ENCODE measurements around the gene SCGB3A1. TPM values are rescaled to one million over a fixed set of nuclear protein-coding genes. Genes with fewer than 3 reads are reported as not detected.

SCGB3A1 gene
- polyA plus RNA-seq, 1 donor (not counting 4 experiments of a cell fraction or from before 2014, with no cell fraction given), result not detected

GRCh38 chr5:180618487-180618828, 27.2 kb upstream of the SCGB3A1 start:
- peak overlapping the region in 1 of 3 experiments; percentile 46 for H3K4me3 ChIP-seq (ENCODE audit: control insufficient read depth in 2 of 3, extremely low read depth in 1 of 3, insufficient read depth in 2 of 3, low read depth in 1 of 3, low read length in 3 of 3)
- TF ChIP-seq, protein P1, sequence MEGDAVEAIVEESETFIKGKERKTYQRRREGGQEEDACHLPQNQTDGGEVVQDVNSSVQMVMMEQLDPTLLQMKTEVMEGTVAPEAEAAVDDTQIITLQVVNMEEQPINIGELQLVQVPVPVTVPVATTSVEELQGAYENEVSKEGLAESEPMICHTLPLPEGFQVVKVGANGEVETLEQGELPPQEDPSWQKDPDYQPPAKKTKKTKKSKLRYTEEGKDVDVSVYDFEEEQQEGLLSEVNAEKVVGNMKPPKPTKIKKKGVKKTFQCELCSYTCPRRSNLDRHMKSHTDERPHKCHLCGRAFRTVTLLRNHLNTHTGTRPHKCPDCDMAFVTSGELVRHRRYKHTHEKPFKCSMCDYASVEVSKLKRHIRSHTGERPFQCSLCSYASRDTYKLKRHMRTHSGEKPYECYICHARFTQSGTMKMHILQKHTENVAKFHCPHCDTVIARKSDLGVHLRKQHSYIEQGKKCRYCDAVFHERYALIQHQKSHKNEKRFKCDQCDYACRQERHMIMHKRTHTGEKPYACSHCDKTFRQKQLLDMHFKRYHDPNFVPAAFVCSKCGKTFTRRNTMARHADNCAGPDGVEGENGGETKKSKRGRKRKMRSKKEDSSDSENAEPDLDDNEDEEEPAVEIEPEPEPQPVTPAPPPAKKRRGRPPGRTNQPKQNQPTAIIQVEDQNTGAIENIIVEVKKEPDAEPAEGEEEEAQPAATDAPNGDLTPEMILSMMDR (optimal IDR thresholded peaks at IDR 0.05 in 1 of 3, IDR thresholded peaks at IDR 0.05 in 1 of 3, conservative IDR thresholded peaks at IDR 0.05 in 1 of 3; ENCODE audit: extremely low read depth in 1 of 3, insufficient read depth in 2 of 3, low read length in 3 of 3), result no peak
- no peak for TF ChIP-seq EZH2 (IDR thresholded peaks at IDR 0.05; ENCODE audit: low read length)

DNA sequence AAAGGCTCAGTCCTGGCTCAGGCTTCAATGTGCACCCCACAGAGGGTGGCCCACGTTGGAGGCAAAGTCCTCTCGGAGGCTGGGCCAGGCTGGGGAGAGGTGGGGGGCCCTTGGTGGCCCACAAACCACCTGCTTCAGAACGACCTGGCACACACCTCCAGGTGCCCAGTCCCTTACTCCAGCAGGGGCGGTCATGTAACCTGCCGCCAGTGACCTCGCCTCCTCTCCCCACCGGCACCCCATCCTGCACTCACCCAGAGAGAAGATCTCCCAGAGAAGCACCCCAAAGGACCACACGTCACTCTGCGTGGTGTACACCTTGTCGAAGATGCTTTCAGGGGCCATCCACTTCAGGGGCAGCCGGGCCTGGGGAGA, 22.5 kb upstream of the SCGB3A1 start:
- Histone ChIP-seq H4K20me1 (ENCODE audit: control insufficient read depth, extremely low read depth, insufficient read depth, low read length) (peaks cover 1% of the 10 kb centered on the region), H3K4me2 (ENCODE audit: control insufficient read depth, extremely low read depth, insufficient read depth, low read depth, low read length) (no peak overlapping the region), H3K9me1 (ENCODE audit: control insufficient read depth, extremely low read depth, insufficient read depth, low read length) (no peaks in the 10 kb centered on the region), H3K9me3 (ENCODE audit: control insufficient read depth, low read depth, low read length) (no peaks in the 10 kb centered on the region), H3K9ac (ENCODE audit: control insufficient read depth, extremely low read depth, insufficient read depth, low read length) (no peak overlapping the region), H3K79me2 (ENCODE audit: control insufficient read depth, insufficient read depth, low read length) (no peaks in the 10 kb centered on the region), H2AFZ (ENCODE audit: control insufficient read depth, low read length) (no peak overlapping the region), H3K4me3 (ENCODE audit: control insufficient read depth in 2 of 3, extremely low read depth in 1 of 3, insufficient read depth in 2 of 3, low read depth in 1 of 3, low read length in 3 of 3) (no peak overlapping the region), H3K4me1 (ENCODE audit: control insufficient read depth, extremely low read depth, insufficient read depth, low read length) (no peaks in the 10 kb centered on the region), H3K27ac (ENCODE audit: control insufficient read depth, insufficient read depth, low read length) (no peak overlapping the region), H3K27me3 (ENCODE audit: control insufficient read depth, extremely low read depth, insufficient read depth, low read length) (peaks cover 10% of the 10 kb centered on the region), H3K36me3 (ENCODE audit: control insufficient read depth in 2 of 2, extremely low read depth in 1 of 2, insufficient read depth in 2 of 2, low read length in 2 of 2) (no peaks in the 10 kb centered on the region)
- dilution Hi-C loops (cut with MboI; ENCODE audit: extremely low pct_ligation_motif_present, low sequenced_read_pairs), result no loop called here
- no peak for DNase-seq (ENCODE audit: low read depth, low spot score)
- no peak for FAIRE-seq
- TF ChIP-seq, protein P1 (optimal IDR thresholded peaks at IDR 0.05 in 1 of 3, IDR thresholded peaks at IDR 0.05 in 1 of 3, conservative IDR thresholded peaks at IDR 0.05 in 1 of 3; ENCODE audit: extremely low read depth in 1 of 3, insufficient read depth in 2 of 3, low read length in 3 of 3), result no peak
- TF ChIP-seq EZH2 (IDR thresholded peaks at IDR 0.05; ENCODE audit: low read length), result no peak

More at GRCh38 chr5:180618487-180618828, 27.2 kb upstream of the SCGB3A1 start:
- Histone ChIP-seq H3K4me2 (ENCODE audit: control insufficient read depth, extremely low read depth, insufficient read depth, low read depth, low read length) (peak overlapping the region; percentile 60), H2AFZ (ENCODE audit: control insufficient read depth, low read length) (peak overlapping the region; percentile 22), H3K4me1 (ENCODE audit: control insufficient read depth, extremely low read depth, insufficient read depth, low read length) (no peaks in the 10 kb centered on the region), H3K27ac (ENCODE audit: control insufficient read depth, insufficient read depth, low read length) (no peak overlapping the region), H3K9me1 (ENCODE audit: control insufficient read depth, extremely low read depth, insufficient read depth, low read length) (no peaks in the 10 kb centered on the region), H3K79me2 (ENCODE audit: control insufficient read depth, insufficient read depth, low read length) (no peaks in the 10 kb centered on the region), H4K20me1 (ENCODE audit: control insufficient read depth, extremely low read depth, insufficient read depth, low read length) (no peaks in the 10 kb centered on the region), H3K9ac (ENCODE audit: control insufficient read depth, extremely low read depth, insufficient read depth, low read length) (no peak overlapping the region), H3K27me3 (ENCODE audit: control insufficient read depth, extremely low read depth, insufficient read depth, low read length) (peaks cover 35% of the 10 kb centered on the region), H3K36me3 (ENCODE audit: control insufficient read depth in 2 of 2, extremely low read depth in 1 of 2, insufficient read depth in 2 of 2, low read length in 2 of 2) (no peaks in the 10 kb centered on the region), H3K9me3 (ENCODE audit: control insufficient read depth, low read depth, low read length) (no peaks in the 10 kb centered on the region)
- DNase-seq (ENCODE audit: low read depth, low spot score) (no peak), FAIRE-seq (no peak)
- dilution Hi-C loops (cut with MboI; ENCODE audit: extremely low pct_ligation_motif_present, low sequenced_read_pairs), result no loop called here
